ENCODE data around the gene SFXN4. TPM values are rescaled to one million over a fixed set of nuclear protein-coding genes. Genes with fewer than 3 reads are reported as not detected.

Gene SFXN4
- total RNA-seq, 1 experiment from 2014 or later: 72.9 TPM

DNA sequence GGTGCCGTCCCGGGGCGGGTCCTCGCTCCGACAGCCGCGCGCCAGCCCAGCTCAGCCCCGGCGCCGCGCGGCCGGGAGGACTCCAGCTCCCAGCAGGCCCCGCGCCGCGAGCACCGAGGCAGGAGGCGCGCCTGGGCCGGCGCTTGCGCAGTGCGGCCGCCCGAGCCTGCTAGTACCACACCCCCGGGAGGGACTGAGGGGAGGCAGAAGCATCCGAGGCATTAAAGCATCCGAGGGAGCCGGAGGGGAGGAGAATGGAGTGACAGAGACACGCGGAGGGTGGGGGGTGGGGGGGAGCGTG, 41.8 kb upstream of the SFXN4 start, which contains the start of gene GRK5:
Gene GRK5 (plus strand): TSS at position 206 of the 301 bp plus-strand sequence. CDS start 347 bp downstream, outside the sequence.
- ChIA-PET CTCF (interaction anchor here (0.6 to 1.8 kb wide), 9 partner anchors 9 to 282 kb away, joined by 3 to 25 read pairs (median 3); no protein-coding TSS in a partner anchor), POLR2A (ENCODE audit: low non-redundant PET) (interaction anchor here (0.6 kb wide), 1 partner anchor 19 kb away, joined by 3 read pairs; no protein-coding TSS in a partner anchor)
- Histone ChIP-seq H3K4me3 (ENCODE audit: low read depth, low read length, poor library complexity, severe bottlenecking) (peak within 1 kb of the TSS; percentile 70), H3K27me3 (replicated peaks; ENCODE audit: insufficient read depth, low read depth, low read length, poor library complexity) (no peaks in the 10 kb centered on the region), H3K36me3 (ENCODE audit: insufficient read depth, low read length, poor library complexity, severe bottlenecking) (no peaks in the 10 kb centered on the region), H3K4me1 (ENCODE audit: insufficient read depth, low read length, poor library complexity, severe bottlenecking) (peaks cover 49% of the 10 kb centered on the region), H3K9me3 (ENCODE audit: low read depth, low read length, poor library complexity, severe bottlenecking) (no peaks in the 10 kb centered on the region), H3K27ac (ENCODE audit: low read depth, low read length, poor library complexity, severe bottlenecking) (peak within 1 kb of the TSS; percentile 95)
- DNase-seq (ENCODE audit: low spot score): peak; percentile 99
- intact Hi-C loops (cut with micrococcal nuclease; ENCODE audit: unreplicated experiment): loop anchor here (2.0 to 10.0 kb wide), 4 partner anchors 125 to 387 kb away; partner anchors contain the start of genes RGS10 and TIAL1
- no TSS peak for BruUV-seq (replicated peaks)
- no peak for TF ChIP-seq EZH2 (IDR thresholded peaks at IDR 0.05; ENCODE audit: borderline replicate concordance, low read depth, low read length, poor library complexity, severe bottlenecking)
- TF ChIP-seq, protein P1, sequence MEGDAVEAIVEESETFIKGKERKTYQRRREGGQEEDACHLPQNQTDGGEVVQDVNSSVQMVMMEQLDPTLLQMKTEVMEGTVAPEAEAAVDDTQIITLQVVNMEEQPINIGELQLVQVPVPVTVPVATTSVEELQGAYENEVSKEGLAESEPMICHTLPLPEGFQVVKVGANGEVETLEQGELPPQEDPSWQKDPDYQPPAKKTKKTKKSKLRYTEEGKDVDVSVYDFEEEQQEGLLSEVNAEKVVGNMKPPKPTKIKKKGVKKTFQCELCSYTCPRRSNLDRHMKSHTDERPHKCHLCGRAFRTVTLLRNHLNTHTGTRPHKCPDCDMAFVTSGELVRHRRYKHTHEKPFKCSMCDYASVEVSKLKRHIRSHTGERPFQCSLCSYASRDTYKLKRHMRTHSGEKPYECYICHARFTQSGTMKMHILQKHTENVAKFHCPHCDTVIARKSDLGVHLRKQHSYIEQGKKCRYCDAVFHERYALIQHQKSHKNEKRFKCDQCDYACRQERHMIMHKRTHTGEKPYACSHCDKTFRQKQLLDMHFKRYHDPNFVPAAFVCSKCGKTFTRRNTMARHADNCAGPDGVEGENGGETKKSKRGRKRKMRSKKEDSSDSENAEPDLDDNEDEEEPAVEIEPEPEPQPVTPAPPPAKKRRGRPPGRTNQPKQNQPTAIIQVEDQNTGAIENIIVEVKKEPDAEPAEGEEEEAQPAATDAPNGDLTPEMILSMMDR (conservative IDR thresholded peaks at IDR 0.05; ENCODE audit: low read depth, low read length): no peak

GRCh38 chr10:119206603-119207365, 41.3 kb upstream of the SFXN4 start:
- peak; percentile 88 for DNase-seq (ENCODE audit: low spot score)
- ChIA-PET CTCF (interaction anchor here (0.5 to 1.8 kb wide), 14 partner anchors 8 to 283 kb away, joined by 3 to 25 read pairs (median 3); no protein-coding TSS in a partner anchor), POLR2A (ENCODE audit: low non-redundant PET) (interaction anchor here (0.5 to 0.6 kb wide), 3 partner anchors 19 to 669 kb away, joined by 3 read pairs; no protein-coding TSS in a partner anchor)
- Histone ChIP-seq H3K27ac (ENCODE audit: low read depth, low read length, poor library complexity, severe bottlenecking) (peak overlapping the region; percentile 95), H3K4me3 (ENCODE audit: low read depth, low read length, poor library complexity, severe bottlenecking) (peak overlapping the region; percentile 70), H3K36me3 (ENCODE audit: insufficient read depth, low read length, poor library complexity, severe bottlenecking) (no peaks in the 10 kb centered on the region), H3K4me1 (ENCODE audit: insufficient read depth, low read length, poor library complexity, severe bottlenecking) (peaks cover 44% of the 10 kb centered on the region), H3K27me3 (replicated peaks; ENCODE audit: insufficient read depth, low read depth, low read length, poor library complexity) (no peaks in the 10 kb centered on the region), H3K9me3 (ENCODE audit: low read depth, low read length, poor library complexity, severe bottlenecking) (no peaks in the 10 kb centered on the region)
- intact Hi-C loops (cut with micrococcal nuclease; ENCODE audit: unreplicated experiment): loop anchor here (2.0 to 10.0 kb wide), 4 partner anchors 126 to 388 kb away; partner anchors contain the start of genes RGS10 and TIAL1
- no peak for TF ChIP-seq EZH2 (IDR thresholded peaks at IDR 0.05; ENCODE audit: borderline replicate concordance, low read depth, low read length, poor library complexity, severe bottlenecking)
- TF ChIP-seq, protein P1 (conservative IDR thresholded peaks at IDR 0.05; ENCODE audit: low read depth, low read length): peak; percentile 67; the same call in 1 of the 2 replicates
- BruUV-seq (replicated peaks): no TSS peak

DNA sequence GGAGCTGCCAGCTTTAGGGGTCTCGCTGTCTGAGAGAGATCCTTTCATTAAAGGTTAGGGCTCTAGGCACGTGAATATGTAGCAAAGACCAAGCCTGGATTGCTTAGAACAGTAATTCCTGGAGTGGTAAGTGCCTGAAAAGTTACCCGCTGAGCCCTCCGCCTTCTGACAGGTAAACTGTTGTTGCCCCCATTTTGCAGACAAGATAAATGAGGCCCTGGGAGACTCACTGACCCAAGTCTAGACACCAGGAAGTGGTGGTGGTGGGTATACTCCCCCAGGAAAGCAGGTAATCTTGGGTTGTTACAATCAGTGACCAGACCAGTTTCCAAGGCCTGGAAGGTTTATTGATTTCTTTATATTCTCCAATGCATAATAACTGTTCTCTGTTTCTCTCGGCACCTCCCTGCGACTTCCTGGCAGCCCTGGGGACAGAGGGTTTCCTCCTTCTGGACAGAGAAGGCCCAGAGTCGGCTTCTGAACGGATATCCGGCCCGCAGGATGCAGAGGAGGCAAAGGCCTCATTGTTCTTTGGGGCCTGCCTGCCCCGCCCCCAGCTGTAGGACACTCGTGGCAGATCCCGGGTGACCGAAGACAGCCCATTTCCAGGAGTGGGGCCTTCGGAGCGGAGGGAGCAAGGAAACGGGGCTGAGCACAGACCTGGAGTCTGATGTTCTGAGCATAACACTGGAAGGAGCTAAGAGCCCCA, 40.5 kb upstream of the SFXN4 start:
- DNase-seq (ENCODE audit: low spot score): peak; percentile 78
- ChIA-PET POLR2A (ENCODE audit: low non-redundant PET) (interaction anchor here (0.5 to 0.6 kb wide), 2 partner anchors 210 to 669 kb away, joined by 3 read pairs; no protein-coding TSS in a partner anchor), CTCF (interaction anchor here (0.5 to 1.8 kb wide), 11 partner anchors 7 to 283 kb away, joined by 3 to 25 read pairs (median 3); no protein-coding TSS in a partner anchor)
- intact Hi-C loops (cut with micrococcal nuclease; ENCODE audit: unreplicated experiment): loop anchor here (2.0 to 10.0 kb wide), 4 partner anchors 126 to 389 kb away; partner anchors contain the start of genes RGS10 and TIAL1
- Histone ChIP-seq H3K36me3 (ENCODE audit: insufficient read depth, low read length, poor library complexity, severe bottlenecking) (no peaks in the 10 kb centered on the region), H3K27ac (ENCODE audit: low read depth, low read length, poor library complexity, severe bottlenecking) (peak overlapping the region; percentile 95), H3K9me3 (ENCODE audit: low read depth, low read length, poor library complexity, severe bottlenecking) (no peaks in the 10 kb centered on the region), H3K27me3 (replicated peaks; ENCODE audit: insufficient read depth, low read depth, low read length, poor library complexity) (no peaks in the 10 kb centered on the region), H3K4me1 (ENCODE audit: insufficient read depth, low read length, poor library complexity, severe bottlenecking) (peaks cover 37% of the 10 kb centered on the region), H3K4me3 (ENCODE audit: low read depth, low read length, poor library complexity, severe bottlenecking) (peak overlapping the region; percentile 70)
- TF ChIP-seq EZH2 (IDR thresholded peaks at IDR 0.05; ENCODE audit: borderline replicate concordance, low read depth, low read length, poor library complexity, severe bottlenecking): no peak
- TF ChIP-seq, protein P1 (conservative IDR thresholded peaks at IDR 0.05; ENCODE audit: low read depth, low read length): no peak
- BruUV-seq (replicated peaks): TSS peak; percentile 51
